Mesenchymal stem cell (in vitro differentiated cells and primary cell): Measurements from ENCODE around the gene RASSF8.

Experiments used
- DNase-seq: peaks from one replicate; pipeline ENCODE4 v3.0.0-alpha.2; 2013
- H2AFZ ChIP-seq: one replicate; pipeline ENCODE4 v1.6.1; 2013; ENCODE audit warnings: low read depth, mild to moderate bottlenecking, control low read depth, inconsistent platforms, low read length, moderate library complexity
- H2AK5ac ChIP-seq: 2 replicates; pipeline ENCODE4 v1.6.1; 2013; ENCODE audit warnings: low read length, moderate library complexity, mild to moderate bottlenecking, inconsistent platforms; ENCODE audit not compliant: severe bottlenecking
- H2BK120ac ChIP-seq: one replicate; pipeline ENCODE4 v1.6.1; 2013; ENCODE audit warnings: low read depth, mild to moderate bottlenecking, inconsistent platforms, low read length, moderate library complexity
- H2BK12ac ChIP-seq, 2 experiments: one replicate each; pipeline ENCODE4 v1.6.1; 2013; ENCODE audit warnings: inconsistent platforms in 2 of 2, low read length in 2 of 2, mild to moderate bottlenecking in 2 of 2, moderate library complexity in 2 of 2, control low read depth in 1 of 2
- H2BK15ac ChIP-seq: one replicate; pipeline ENCODE4 v1.6.1; 2013; ENCODE audit warnings: mild to moderate bottlenecking, low read depth, inconsistent platforms; ENCODE audit not compliant: poor library complexity, severe bottlenecking
- H2BK5ac ChIP-seq: 2 replicates; pipeline ENCODE4 v1.6.1; 2013; ENCODE audit warnings: low read depth, mild to moderate bottlenecking, low read length, control low read depth, inconsistent platforms; ENCODE audit not compliant: poor library complexity, severe bottlenecking
- H3K14ac ChIP-seq, 2 experiments: one replicate each; pipeline ENCODE4 v1.6.1; 2013; ENCODE audit warnings: inconsistent platforms in 2 of 2, low read length in 2 of 2, control low read depth in 1 of 2, mild to moderate bottlenecking in 1 of 2, moderate library complexity in 1 of 2
- H3K18ac ChIP-seq, 2 experiments: one replicate each; pipeline ENCODE4 v1.6.1; 2013; ENCODE audit warnings: inconsistent platforms in 2 of 2, low read length in 2 of 2, control low read depth in 1 of 2, low read depth in 1 of 2, mild to moderate bottlenecking in 1 of 2
- H3K23ac ChIP-seq, 2 experiments: one replicate each; pipeline ENCODE4 v1.6.1; 2013; ENCODE audit warnings: inconsistent platforms in 2 of 2, low read length in 2 of 2, mild to moderate bottlenecking in 2 of 2, moderate library complexity in 2 of 2, control low read depth in 1 of 2
- H3K27ac ChIP-seq: 2 replicates; pipeline ENCODE4 v1.5.1; 2013; ENCODE audit warnings: mild to moderate bottlenecking, moderate library complexity, low read length, control low read depth, inconsistent platforms; ENCODE audit not compliant: poor library complexity, severe bottlenecking
- H3K27me3 ChIP-seq, 2 experiments: 2 replicates each; pipeline versions ENCODE4 v1.6.1 to v1.7.0; 2013; ENCODE audit warnings: low read length in 2 of 2, mild to moderate bottlenecking in 2 of 2, moderate library complexity in 2 of 2, control low read depth in 1 of 2, inconsistent platforms in 1 of 2; ENCODE audit not compliant: control insufficient read depth in 1 of 2, insufficient read depth in 1 of 2
- H3K36me3 ChIP-seq, 2 experiments: 2 replicates each; pipeline versions ENCODE4 v1.6.1 to v1.7.0; 2013; ENCODE audit warnings: low read length in 2 of 2, control low read depth in 1 of 2, inconsistent platforms in 1 of 2, low read depth in 1 of 2, mild to moderate bottlenecking in 1 of 2; ENCODE audit not compliant: insufficient read depth in 2 of 2, control insufficient read depth in 1 of 2
- H3K4ac ChIP-seq, 2 experiments: one replicate each; pipeline ENCODE4 v1.6.1; 2013; ENCODE audit warnings: inconsistent platforms in 2 of 2, low read length in 2 of 2, mild to moderate bottlenecking in 2 of 2, moderate library complexity in 2 of 2, control low read depth in 1 of 2, low read depth in 1 of 2
- H3K4me1 ChIP-seq: 2 replicates; pipeline ENCODE4 v1.6.1; 2013; ENCODE audit warnings: low read depth, low read length, control low read depth; ENCODE audit not compliant: control insufficient read depth, insufficient read depth
- H3K4me2 ChIP-seq: 2 replicates; pipeline ENCODE4 v1.6.1; 2013; ENCODE audit warnings: low read length, mild to moderate bottlenecking, inconsistent platforms; ENCODE audit not compliant: poor library complexity, severe bottlenecking
- H3K4me3 ChIP-seq, 2 experiments: 2 replicates each; pipeline versions ENCODE4 v1.5.1 to v1.7.0; 2013; ENCODE audit warnings: low read length in 2 of 2, mild to moderate bottlenecking in 2 of 2, control low read depth in 1 of 2, low read depth in 1 of 2; ENCODE audit not compliant: insufficient read depth in 1 of 2
- H3K79me1 ChIP-seq: replicated peaks from 2 replicates; pipeline ENCODE4 v1.6.1; 2013; ENCODE audit warnings: mild to moderate bottlenecking, control low read depth, low read length, inconsistent platforms; ENCODE audit not compliant: poor library complexity, severe bottlenecking
- H3K9ac ChIP-seq: 2 replicates; pipeline ENCODE4 v1.7.0; 2013; ENCODE audit warnings: mild to moderate bottlenecking, low read length, moderate library complexity
- H3K9me3 ChIP-seq: 2 replicates; pipeline ENCODE4 v1.7.0; 2013; ENCODE audit warnings: mild to moderate bottlenecking, low read length; ENCODE audit not compliant: control insufficient read depth
- H4K8ac ChIP-seq: one replicate; pipeline ENCODE4 v1.6.1; 2013; ENCODE audit warnings: inconsistent platforms, mild to moderate bottlenecking, low read length, moderate library complexity
- H4K91ac ChIP-seq: one replicate; pipeline ENCODE4 v1.6.1; 2013; ENCODE audit warnings: mild to moderate bottlenecking, low read length, inconsistent platforms
- WGBS: methylation state at CpG from one replicate; pipeline ENCODE4 v1.1.7; 2013; ENCODE audit warnings: mixed read lengths; 5-methylcytosine and 5-hydroxymethylcytosine counted together

RASSF8 gene

GRCh38 chr12:25940886-25941285 is 17.6 kb upstream of the RASSF8 start:
- H3K79me1 ChIP-seq, result no peaks in the 10 kb centered on the region
- no peak overlapping the region for H2AK5ac ChIP-seq
- H2BK5ac ChIP-seq, result no peak overlapping the region
- no peak overlapping the region for H2BK15ac ChIP-seq
- H2BK12ac ChIP-seq, result no peak overlapping the region
- H3K9me3 ChIP-seq, result peaks cover 11% of the 10 kb centered on the region
- H3K4ac ChIP-seq, result no peak overlapping the region
- no peak overlapping the region for H3K9ac ChIP-seq
- H4K91ac ChIP-seq, result no peak overlapping the region
- H3K18ac ChIP-seq, result no peak overlapping the region
- H2BK120ac ChIP-seq, result no peak overlapping the region
- 100% methylated on average over 1 of the region's 1 CpG for whole genome bisulfite sequencing
- H3K4me1 ChIP-seq, result peaks cover 2% of the 10 kb centered on the region
- no peak overlapping the region for H3K27ac ChIP-seq
- H3K36me3 ChIP-seq, result peaks cover 0 to 7% of the 10 kb centered on the region in 2 experiments
- no peak overlapping the region for H3K4me3 ChIP-seq
- no peaks in the 10 kb centered on the region for H3K27me3 ChIP-seq
- no peak overlapping the region for H4K8ac ChIP-seq
- no peak overlapping the region for H3K23ac ChIP-seq
- H3K4me2 ChIP-seq, result no peak overlapping the region
- no peak overlapping the region for H3K14ac ChIP-seq
- no peak for DNase-seq
- H2AFZ ChIP-seq, result no peak overlapping the region

GRCh38 chr12:25942709-25943108 is 15.8 kb upstream of the RASSF8 start:
- H3K14ac ChIP-seq, result no peak overlapping the region
- DNase-seq, result no peak
- no peak overlapping the region for H4K91ac ChIP-seq
- H2AFZ ChIP-seq, result no peak overlapping the region
- H3K4me2 ChIP-seq, result no peak overlapping the region
- H3K18ac ChIP-seq, result no peak overlapping the region
- no peak overlapping the region for H2AK5ac ChIP-seq
- no peak overlapping the region for H4K8ac ChIP-seq
- 91% methylated on average over 2 of the region's 2 CpGs for WGBS
- no peak overlapping the region for H2BK120ac ChIP-seq
- H2BK12ac ChIP-seq, result no peak overlapping the region
- peaks cover 11% of the 10 kb centered on the region for H3K9me3 ChIP-seq
- no peak overlapping the region for H2BK15ac ChIP-seq
- H3K23ac ChIP-seq, result no peak overlapping the region
- no peak overlapping the region for H2BK5ac ChIP-seq
- peaks cover 2% of the 10 kb centered on the region for H3K4me1 ChIP-seq
- H3K9ac ChIP-seq, result no peak overlapping the region
- H3K4ac ChIP-seq, result no peak overlapping the region
- H3K4me3 ChIP-seq, result peak overlapping the region in 1 of 2 experiments; percentile 16
- H3K27me3 ChIP-seq, result no peaks in the 10 kb centered on the region
- peaks cover 0 to 21% of the 10 kb centered on the region in 2 experiments for H3K36me3 ChIP-seq
- no peak overlapping the region for H3K27ac ChIP-seq
- no peaks in the 10 kb centered on the region for H3K79me1 ChIP-seq

DNA sequence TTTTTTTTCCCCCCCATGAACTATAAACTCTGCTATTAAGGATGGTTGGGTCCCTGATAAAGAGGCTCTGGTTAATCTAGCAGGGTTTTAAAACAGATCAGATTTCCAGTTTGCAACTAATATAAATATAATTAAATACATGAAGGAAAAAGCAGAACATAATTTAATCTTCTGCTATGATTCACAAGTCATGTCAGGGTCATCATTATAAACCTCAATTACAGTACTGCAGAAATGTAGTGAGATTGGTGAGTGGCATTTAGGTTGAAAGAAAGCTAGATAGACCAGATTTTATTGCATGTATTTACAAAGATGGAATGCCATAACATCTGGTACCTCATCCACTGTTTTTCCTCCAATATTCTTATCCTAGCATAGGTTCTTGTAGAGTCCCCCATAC is 14.5 kb upstream of the RASSF8 start:
- H2BK15ac ChIP-seq, result no peak overlapping the region
- H3K4ac ChIP-seq, result no peak overlapping the region
- H3K4me3 ChIP-seq, result no peak overlapping the region
- H2AK5ac ChIP-seq, result no peak overlapping the region
- no peak overlapping the region for H2BK12ac ChIP-seq
- H3K27ac ChIP-seq, result no peak overlapping the region
- no peak overlapping the region for H3K9ac ChIP-seq
- no peak overlapping the region for H2BK120ac ChIP-seq
- H3K4me1 ChIP-seq, result peaks cover 2% of the 10 kb centered on the region
- no peak overlapping the region for H3K18ac ChIP-seq
- peaks cover 0 to 21% of the 10 kb centered on the region in 2 experiments for H3K36me3 ChIP-seq
- no peaks in the 10 kb centered on the region for H3K27me3 ChIP-seq
- no peak overlapping the region for H2BK5ac ChIP-seq
- H4K8ac ChIP-seq, result no peak overlapping the region
- H3K14ac ChIP-seq, result no peak overlapping the region
- no peak overlapping the region for H3K23ac ChIP-seq
- DNase-seq, result no peak
- no peak overlapping the region for H4K91ac ChIP-seq
- H2AFZ ChIP-seq, result no peak overlapping the region
- peaks cover 11% of the 10 kb centered on the region for H3K9me3 ChIP-seq
- no peak overlapping the region for H3K4me2 ChIP-seq
- no peaks in the 10 kb centered on the region for H3K79me1 ChIP-seq

GRCh38 chr12:25949343-25949742 is 9.1 kb upstream of the RASSF8 start:
- Histone ChIP-seq H3K9ac (no peak overlapping the region), H2AFZ (no peak overlapping the region), H2BK120ac (no peak overlapping the region), H2BK15ac (no peak overlapping the region), H2AK5ac (no peak overlapping the region), H3K27ac (no peak overlapping the region), H3K4me2 (no peak overlapping the region), H4K91ac (no peak overlapping the region), H3K9me3 (peaks cover 10% of the 10 kb centered on the region), H3K4me3 (no peak overlapping the region), H3K18ac (no peak overlapping the region), H3K4me1 (peaks cover 1% of the 10 kb centered on the region), H2BK12ac (no peak overlapping the region), H3K36me3 (peaks cover 3 to 56% of the 10 kb centered on the region in 2 experiments), H3K27me3 (no peaks in the 10 kb centered on the region), H2BK5ac (no peak overlapping the region), H3K23ac (no peak overlapping the region), H3K79me1 (no peaks in the 10 kb centered on the region), H3K14ac (no peak overlapping the region), H3K4ac (no peak overlapping the region), H4K8ac (no peak overlapping the region)
- DNase-seq, result no peak
- 92% methylated on average over 3 of the region's 4 CpGs for WGBS
